Endothelial cell of hepatic sinusoid (primary cell): Measurements from ENCODE around the gene LRP2.
"Not testable (repeated sequence)": the region's sequence is repeated elsewhere in the genome, so short reads cannot be mapped to it uniquely, and the experiment has no call there.

Experiments used
- in situ Hi-C: cut with HindIII; loops from 2 replicates; pipeline ENCODE4 v1.10.0; 2017; ENCODE audit warnings: low sequenced_read_pairs

Gene LRP2

GRCh38 chr2:169301596-169302335 lies 60.6 kb downstream of the LRP2 start:
- in situ Hi-C loops = no loop called here

GRCh38 chr2:169300636-169301530 lies 61.5 kb downstream of the LRP2 start:
- in situ Hi-C loops = no loop called here

GRCh38 chr2:169298007-169298406 lies 64.3 kb downstream of the LRP2 start:
- in situ Hi-C loops = no loop called here

- in situ Hi-C loops = no loop called here
Measured at GRCh38 chr2:169294001-169294675, 68.2 kb downstream of the LRP2 start.

GRCh38 chr2:169291517-169291916 lies 70.8 kb downstream of the LRP2 start:
- in situ Hi-C loops = no loop called here

- in situ Hi-C loops = no loop called here
Measured at GRCh38 chr2:169290433-169290832, 71.9 kb downstream of the LRP2 start.

- in situ Hi-C loops = no loop called here
Measured at GRCh38 chr2:169287666-169288065, 74.7 kb downstream of the LRP2 start.

- in situ Hi-C loops = no loop called here
Measured at GRCh38 chr2:169286624-169287231, 75.6 kb downstream of the LRP2 start.

- in situ Hi-C loops = no loop called here
Measured at GRCh38 chr2:169285531-169286235, 76.7 kb downstream of the LRP2 start.

GRCh38 chr2:169280502-169280901 lies 81.8 kb downstream of the LRP2 start:
- in situ Hi-C loops = no loop called here

GRCh38 chr2:169275696-169276444 lies 86.5 kb downstream of the LRP2 start:
- in situ Hi-C loops = no loop called here

GRCh38 chr2:169272010-169272409 lies 90.3 kb downstream of the LRP2 start:
- in situ Hi-C loops = no loop called here

GRCh38 chr2:169270574-169270973 lies 91.8 kb downstream of the LRP2 start:
- in situ Hi-C loops = not testable (repeated sequence)

- in situ Hi-C loops = no loop called here
Measured at GRCh38 chr2:169265591-169265990, 96.7 kb downstream of the LRP2 start.

- in situ Hi-C loops = no loop called here
Measured at GRCh38 chr2:169260846-169261642, 101.3 kb downstream of the LRP2 start.

GRCh38 chr2:169260246-169260645 lies 102.1 kb downstream of the LRP2 start:
- in situ Hi-C loops = no loop called here

GRCh38 chr2:169259402-169259801 lies 102.9 kb downstream of the LRP2 start:
- in situ Hi-C loops = no loop called here

GRCh38 chr2:169258045-169258601 lies 104.2 kb downstream of the LRP2 start:
- in situ Hi-C loops = no loop called here

GRCh38 chr2:169254774-169255173 lies 107.6 kb downstream of the LRP2 start:
- in situ Hi-C loops = no loop called here
